Neural progenitor cell (in vitro differentiated cells): ENCODE results near the gene CHRNA1.

Source experiments
- CTCF ChIP-seq: fragments of 200-600 bp; sonication (generic); IDR thresholded peaks from 2 replicates; pipeline ENCODE4 v1.5.1; 2017; ENCODE audit warnings: antibody characterized with exemption, mild to moderate bottlenecking
- EZH2 ChIP-seq: fragments of 200-600 bp; sonication (generic); IDR thresholded peaks from 2 replicates; pipeline ENCODE4 v1.6.1; 2017; ENCODE audit warnings: antibody characterized with exemption, mild to moderate bottlenecking, moderate library complexity

GRCh38 chr2:174716785-174717184 is 47.5 kb downstream of the CHRNA1 start:
- no peak for TF ChIP-seq CTCF
- TF ChIP-seq EZH2 = no peak
